ENCODE results near the gene LRRC8D.

GRCh38 chr1:89927049-89927448 is 106.2 kb downstream of the LRRC8D start:
- TF ChIP-seq, protein P1, sequence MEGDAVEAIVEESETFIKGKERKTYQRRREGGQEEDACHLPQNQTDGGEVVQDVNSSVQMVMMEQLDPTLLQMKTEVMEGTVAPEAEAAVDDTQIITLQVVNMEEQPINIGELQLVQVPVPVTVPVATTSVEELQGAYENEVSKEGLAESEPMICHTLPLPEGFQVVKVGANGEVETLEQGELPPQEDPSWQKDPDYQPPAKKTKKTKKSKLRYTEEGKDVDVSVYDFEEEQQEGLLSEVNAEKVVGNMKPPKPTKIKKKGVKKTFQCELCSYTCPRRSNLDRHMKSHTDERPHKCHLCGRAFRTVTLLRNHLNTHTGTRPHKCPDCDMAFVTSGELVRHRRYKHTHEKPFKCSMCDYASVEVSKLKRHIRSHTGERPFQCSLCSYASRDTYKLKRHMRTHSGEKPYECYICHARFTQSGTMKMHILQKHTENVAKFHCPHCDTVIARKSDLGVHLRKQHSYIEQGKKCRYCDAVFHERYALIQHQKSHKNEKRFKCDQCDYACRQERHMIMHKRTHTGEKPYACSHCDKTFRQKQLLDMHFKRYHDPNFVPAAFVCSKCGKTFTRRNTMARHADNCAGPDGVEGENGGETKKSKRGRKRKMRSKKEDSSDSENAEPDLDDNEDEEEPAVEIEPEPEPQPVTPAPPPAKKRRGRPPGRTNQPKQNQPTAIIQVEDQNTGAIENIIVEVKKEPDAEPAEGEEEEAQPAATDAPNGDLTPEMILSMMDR (IDR thresholded peaks at IDR 0.05) = no peak
- no peak for TF ChIP-seq POLR2A (IDR thresholded peaks at IDR 0.05)
